ENCODE results near the gene CD81.

The CD81 gene

DNA sequence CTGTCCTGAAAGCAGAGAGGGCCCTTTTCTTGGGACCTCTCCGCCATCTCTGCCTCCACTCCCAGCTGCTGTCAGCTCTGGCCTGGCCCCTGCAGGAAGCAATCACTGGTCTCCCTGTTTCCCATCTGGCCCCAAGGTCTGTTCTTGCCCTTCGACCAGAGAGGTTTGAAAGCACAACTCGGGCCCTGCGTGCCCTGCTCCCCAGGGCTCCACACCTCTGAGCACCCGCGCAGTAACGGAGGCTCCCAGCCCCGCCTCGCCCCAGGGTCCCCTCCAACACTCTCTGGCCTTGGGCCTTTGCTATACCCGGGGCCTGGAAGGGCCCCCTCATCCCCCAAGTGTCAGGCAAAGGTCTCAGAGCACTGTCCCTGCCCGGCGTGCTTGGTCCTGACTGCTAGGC is 7.8 kb upstream of the CD81 start:
- H3K4me3 ChIP-seq (ENCODE audit: low read depth, low read length): no peak overlapping the region
- no peak for DNase-seq (ENCODE audit: low read depth)
- TF ChIP-seq, protein P1, sequence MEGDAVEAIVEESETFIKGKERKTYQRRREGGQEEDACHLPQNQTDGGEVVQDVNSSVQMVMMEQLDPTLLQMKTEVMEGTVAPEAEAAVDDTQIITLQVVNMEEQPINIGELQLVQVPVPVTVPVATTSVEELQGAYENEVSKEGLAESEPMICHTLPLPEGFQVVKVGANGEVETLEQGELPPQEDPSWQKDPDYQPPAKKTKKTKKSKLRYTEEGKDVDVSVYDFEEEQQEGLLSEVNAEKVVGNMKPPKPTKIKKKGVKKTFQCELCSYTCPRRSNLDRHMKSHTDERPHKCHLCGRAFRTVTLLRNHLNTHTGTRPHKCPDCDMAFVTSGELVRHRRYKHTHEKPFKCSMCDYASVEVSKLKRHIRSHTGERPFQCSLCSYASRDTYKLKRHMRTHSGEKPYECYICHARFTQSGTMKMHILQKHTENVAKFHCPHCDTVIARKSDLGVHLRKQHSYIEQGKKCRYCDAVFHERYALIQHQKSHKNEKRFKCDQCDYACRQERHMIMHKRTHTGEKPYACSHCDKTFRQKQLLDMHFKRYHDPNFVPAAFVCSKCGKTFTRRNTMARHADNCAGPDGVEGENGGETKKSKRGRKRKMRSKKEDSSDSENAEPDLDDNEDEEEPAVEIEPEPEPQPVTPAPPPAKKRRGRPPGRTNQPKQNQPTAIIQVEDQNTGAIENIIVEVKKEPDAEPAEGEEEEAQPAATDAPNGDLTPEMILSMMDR (conservative IDR thresholded peaks at IDR 0.05; ENCODE audit: low read depth, low read length): no peak

DNA sequence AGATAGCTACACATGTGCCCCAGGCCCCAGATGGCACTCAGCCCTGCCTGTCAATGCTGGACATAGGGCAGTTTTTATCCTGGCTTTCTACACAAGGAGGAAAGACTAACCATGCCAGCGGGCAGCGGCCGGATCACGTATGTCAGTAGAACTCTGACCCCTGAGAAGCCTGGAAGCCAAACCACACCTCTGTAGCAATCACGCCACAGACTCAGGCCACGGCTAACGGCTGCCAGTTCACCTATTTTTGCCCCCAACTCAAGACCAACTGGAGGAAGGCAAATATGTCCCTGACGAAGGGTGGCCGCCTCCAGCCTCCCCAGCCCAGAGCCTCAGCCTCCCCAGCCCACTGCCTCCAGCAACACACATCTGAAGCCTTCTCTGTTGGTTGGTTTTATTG is 7.2 kb upstream of the CD81 start:
- DNase-seq (ENCODE audit: low read depth): no peak
- no peak overlapping the region for H3K4me3 ChIP-seq (ENCODE audit: low read depth, low read length)
- TF ChIP-seq, protein P1 (conservative IDR thresholded peaks at IDR 0.05; ENCODE audit: low read depth, low read length): no peak

DNA sequence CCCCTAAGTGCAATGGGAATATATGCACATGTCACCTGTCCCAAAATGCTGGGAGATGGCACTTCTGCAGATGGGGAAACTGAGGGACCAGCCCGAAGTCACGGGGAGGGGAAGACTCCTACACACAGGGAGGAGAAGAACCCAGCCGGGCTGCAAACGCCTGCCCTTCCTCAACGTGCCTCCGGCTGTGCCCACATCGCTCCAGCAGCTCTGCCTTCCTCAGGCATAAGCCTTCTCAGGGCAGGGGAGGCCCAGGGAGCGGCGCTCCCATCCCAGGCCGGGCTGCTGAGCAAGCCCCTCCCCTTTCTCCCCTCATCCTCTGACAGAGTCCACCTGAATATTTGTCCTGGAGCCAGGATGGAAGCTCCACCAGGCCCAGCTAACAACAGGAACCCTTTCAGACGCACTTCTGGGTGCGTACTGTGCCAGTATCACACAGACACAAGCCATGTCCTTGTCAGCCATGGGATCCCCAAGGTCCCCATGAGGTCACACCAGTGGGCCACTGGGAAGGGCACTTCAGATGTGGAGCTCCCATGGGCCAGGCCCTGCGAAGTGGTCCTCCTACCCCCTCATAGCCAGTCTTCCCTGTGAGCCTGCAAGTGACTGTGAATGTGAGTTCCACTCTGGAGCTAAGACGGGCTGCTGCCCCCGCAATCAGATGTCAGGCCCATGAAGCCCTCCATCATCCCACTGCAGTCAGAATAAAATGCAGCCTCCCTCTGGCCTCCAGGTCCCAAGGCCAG is 2.5 kb upstream of the CD81 start:
- H3K4me3 ChIP-seq (ENCODE audit: low read depth, low read length): no peak overlapping the region
- DNase-seq (ENCODE audit: low read depth): no peak
- TF ChIP-seq, protein P1 (conservative IDR thresholded peaks at IDR 0.05; ENCODE audit: low read depth, low read length): no peak

DNA sequence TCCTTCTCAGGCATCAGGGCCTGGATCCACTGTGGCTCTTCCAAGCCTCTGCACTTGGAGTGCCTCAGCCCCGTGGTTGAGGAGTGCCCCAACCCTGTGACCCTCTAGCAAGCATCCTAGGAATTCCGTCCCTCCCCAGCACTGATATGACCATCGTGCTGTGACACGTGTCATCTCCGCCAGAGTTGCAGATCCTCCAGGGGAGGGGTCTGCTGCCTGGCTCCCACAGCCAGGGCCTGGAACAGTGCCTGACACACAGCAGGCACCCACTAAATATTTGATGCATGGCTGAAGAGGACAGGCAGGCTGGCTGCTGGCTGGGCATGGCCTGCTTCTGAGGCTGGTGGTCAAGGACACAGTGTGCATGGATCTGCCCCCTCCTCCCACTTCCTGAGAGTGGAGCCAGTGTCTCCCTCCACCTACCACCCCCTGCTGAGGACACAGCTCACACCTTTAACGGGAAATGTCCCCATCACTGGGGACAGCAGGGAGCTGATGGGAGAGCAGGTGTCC is 1.7 kb upstream of the CD81 start:
- TF ChIP-seq, protein P1 (conservative IDR thresholded peaks at IDR 0.05; ENCODE audit: low read depth, low read length): no peak
- no peak overlapping the region for H3K4me3 ChIP-seq (ENCODE audit: low read depth, low read length)
- no peak for DNase-seq (ENCODE audit: low read depth)

DNA sequence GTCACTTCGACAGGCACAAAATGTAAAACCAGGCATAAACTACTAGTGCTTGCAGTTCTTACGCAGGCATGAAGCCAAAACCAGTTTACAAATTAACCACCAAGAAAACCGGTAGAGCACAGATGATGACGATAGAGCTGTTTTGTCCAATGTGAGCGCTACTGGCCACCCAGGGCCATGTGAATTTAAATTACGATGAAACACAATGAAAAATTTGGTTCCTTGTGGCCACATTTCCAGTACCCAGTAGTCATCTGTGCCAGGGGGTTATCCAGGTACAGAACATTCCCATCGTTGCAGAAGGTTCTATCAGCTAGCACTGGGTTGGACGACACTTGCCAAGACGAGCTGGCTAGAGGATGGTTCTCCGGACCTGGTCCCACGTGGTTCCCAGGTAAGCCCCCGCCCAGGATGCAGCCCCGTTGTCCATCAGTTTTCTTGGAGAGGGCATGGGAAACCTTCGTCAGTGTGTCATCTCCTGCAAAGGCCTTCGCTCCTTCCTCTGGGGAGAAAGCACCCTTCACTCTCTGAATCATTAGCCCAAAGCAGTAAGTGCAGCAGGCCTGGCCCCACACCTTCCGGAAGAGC is 1.1 kb upstream of the CD81 start:
- no peak for DNase-seq (ENCODE audit: low read depth)
- no peak overlapping the region for H3K4me3 ChIP-seq (ENCODE audit: low read depth, low read length)
- TF ChIP-seq, protein P1 (conservative IDR thresholded peaks at IDR 0.05; ENCODE audit: low read depth, low read length): no peak

DNA sequence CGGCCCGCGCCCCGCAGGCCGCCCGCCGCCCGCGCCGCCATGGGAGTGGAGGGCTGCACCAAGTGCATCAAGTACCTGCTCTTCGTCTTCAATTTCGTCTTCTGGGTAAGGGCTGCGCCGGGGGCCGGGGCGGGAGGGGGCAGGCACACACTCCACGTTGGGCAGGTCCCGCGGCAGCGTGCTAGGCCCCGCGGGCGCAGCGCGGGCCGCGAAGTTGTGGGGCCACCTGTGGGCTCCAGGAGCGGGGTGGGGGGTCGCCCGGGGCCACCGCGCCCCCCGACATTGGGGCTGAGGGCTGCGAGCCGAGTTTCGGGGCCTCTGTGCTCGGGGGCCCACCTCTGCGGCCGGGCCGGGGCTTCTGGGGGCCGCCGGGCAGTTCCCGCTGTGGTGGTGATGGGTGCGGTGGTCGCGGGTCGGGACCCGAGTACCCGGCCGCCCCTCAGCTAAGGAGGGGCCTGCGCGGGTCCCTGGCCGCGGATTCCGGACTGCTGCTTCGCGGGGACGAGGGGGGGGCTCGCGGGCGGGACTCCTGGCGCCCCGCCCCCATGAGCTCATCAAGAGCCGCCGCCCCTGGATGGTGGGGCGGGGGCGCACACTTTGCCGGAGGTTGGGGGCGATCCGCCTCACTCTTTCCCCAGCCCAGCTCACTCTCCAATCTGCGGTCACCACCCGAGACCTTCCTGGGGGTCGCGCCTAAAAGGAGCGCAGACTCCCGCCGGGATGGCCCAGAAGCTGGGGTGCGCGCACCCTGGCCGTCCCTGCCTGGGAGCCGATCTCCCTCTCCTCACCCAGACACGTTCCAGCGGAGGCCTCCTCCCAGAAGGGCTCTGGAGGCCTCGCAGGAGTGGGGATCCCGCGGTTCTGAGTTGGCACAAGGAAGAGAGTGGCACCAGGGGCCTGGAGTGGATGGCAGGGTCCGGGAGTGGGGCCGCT is 667 bp downstream of the CD81 start:
- TF ChIP-seq, protein P1 (conservative IDR thresholded peaks at IDR 0.05; ENCODE audit: low read depth, low read length): no peak
- H3K4me3 ChIP-seq (ENCODE audit: low read depth, low read length): peak overlapping the region; percentile 87
- peak; percentile 46 for DNase-seq (ENCODE audit: low read depth)

Data from choroid plexus epithelial cell (primary cell).